ENCODE data around the gene SIPA1. TPM values are rescaled to one million over a fixed set of nuclear protein-coding genes. Genes with fewer than 3 reads are reported as not detected.

SIPA1 gene
- total RNA-seq, 1 experiment from 2014 or later, result 105 TPM

DNA sequence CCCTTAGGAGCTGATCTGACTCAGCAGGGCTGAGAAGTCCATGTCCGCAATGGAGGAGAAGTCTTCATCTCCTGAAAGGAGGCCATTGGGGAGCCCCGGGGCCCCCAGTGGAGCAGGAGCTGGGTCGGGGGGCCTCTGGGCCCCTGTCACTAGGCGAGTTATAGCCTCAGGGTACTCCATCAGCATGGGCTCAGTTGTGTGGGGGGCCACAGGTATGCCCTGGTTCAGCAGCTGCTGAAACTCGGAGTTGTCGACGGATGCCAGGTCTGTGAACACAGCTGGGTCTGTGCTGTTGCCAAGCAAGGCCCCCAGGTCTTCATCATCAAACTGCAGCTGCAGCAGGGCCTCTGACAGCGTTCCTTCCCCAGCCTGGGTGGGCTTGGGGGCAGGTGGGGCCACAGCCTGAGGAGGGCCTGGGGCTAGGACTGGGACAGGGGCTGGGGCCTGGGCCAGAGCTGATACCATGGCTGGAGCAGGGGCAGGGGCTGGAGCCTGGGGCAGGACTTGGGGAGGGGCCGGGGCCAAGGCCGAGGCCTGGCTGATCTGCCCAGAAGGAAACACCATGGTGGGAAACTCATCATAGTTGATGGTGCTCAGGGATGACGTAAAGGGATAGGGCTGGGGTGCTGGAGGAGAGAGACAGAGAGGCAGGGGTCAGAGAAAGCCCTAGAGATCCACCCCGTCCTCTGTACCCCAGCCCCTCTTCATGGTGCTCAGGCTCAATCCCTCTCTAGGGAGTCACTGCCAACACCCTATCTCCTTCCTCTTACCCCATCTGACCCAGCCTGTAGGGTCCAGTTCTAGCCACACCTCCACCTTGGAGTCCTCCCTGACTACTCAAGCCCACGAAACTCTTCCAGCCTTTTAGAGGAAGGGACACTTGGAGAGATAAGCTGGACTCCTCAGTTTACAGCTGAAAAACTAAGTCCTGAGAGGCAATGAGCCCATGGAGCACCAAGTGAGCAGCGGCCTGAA lies 16.8 kb downstream of the SIPA1 start:
- RAD21 ChIA-PET (ENCODE audit: low non-redundant PET in 1 of 2, low total read pairs in 2 of 2, uncharacterized antibody in 2 of 2, unreplicated experiment in 2 of 2), result no interaction called here
- peak overlapping the region; percentile 96; the same call in 1 of the 2 replicates for H3K27ac ChIP-seq (ENCODE audit: low read depth, low read length)

GRCh38 chr11:65655570-65656332 lies 17.9 kb downstream of the SIPA1 start:
- ATAC-seq (no peak), DNase-seq (ENCODE audit: low read depth, low spot score) (no peak)
- Histone ChIP-seq H3K36me3 (ENCODE audit: control insufficient read depth in 1 of 2, insufficient read depth in 2 of 2, low read length in 2 of 2) (peaks cover 41 to 52% of the 10 kb centered on the region in 2 experiments), H3K9me3 (ENCODE audit: control insufficient read depth in 1 of 2, insufficient read depth in 1 of 2, low read depth in 1 of 2, low read length in 2 of 2) (no peaks in the 10 kb centered on the region), H3K4me3 (replicated peaks in 1 of 2; ENCODE audit: low read depth in 1 of 2, low read length in 2 of 2) (no peak overlapping the region), H3K9me2 (ENCODE audit: insufficient read depth) (no peaks in the 10 kb centered on the region), H2AFZ (ENCODE audit: low read depth, low read length, poor library complexity, severe bottlenecking) (no peak overlapping the region), H3K79me2 (ENCODE audit: insufficient read depth, low read length) (peaks cover 34% of the 10 kb centered on the region; the same call in 1 of the 2 replicates), H3K27ac (ENCODE audit: low read depth, low read length) (no peak overlapping the region), H3K9ac (ENCODE audit: low read length) (no peak overlapping the region), H4K20me1 (ENCODE audit: insufficient read depth) (no peaks in the 10 kb centered on the region), H3K4me1 (ENCODE audit: control insufficient read depth in 1 of 2, insufficient read depth in 2 of 2, low read length in 2 of 2) (peaks cover 26 to 34% of the 10 kb centered on the region in 2 experiments), H3K27me3 (ENCODE audit: insufficient read depth, low read length) (no peaks in the 10 kb centered on the region), H3K4me2 (ENCODE audit: low read length) (no peak overlapping the region)
- TF ChIP-seq POLR2A (IDR thresholded peaks at IDR 0.05; ENCODE audit: borderline replicate concordance, extremely low read depth, insufficient read depth, insufficient read length) (no peak), EGR1 (IDR thresholded peaks at IDR 0.05; ENCODE audit: low read depth) (no peak), CEBPB (IDR thresholded peaks at IDR 0.05; ENCODE audit: low read depth) (no peak), POLR2AphosphoS5 (IDR thresholded peaks at IDR 0.05; ENCODE audit: low read depth, low read length) (no peak), EZH2 (IDR thresholded peaks at IDR 0.05) (no peak), REST (IDR thresholded peaks at IDR 0.05; ENCODE audit: low read depth) (no peak), EZH2phosphoT487 (IDR thresholded peaks at IDR 0.05; ENCODE audit: borderline replicate concordance) (no peak)
- ChIA-PET POLR2A (no interaction called here), RAD21 (ENCODE audit: low non-redundant PET in 1 of 2, low total read pairs in 2 of 2, uncharacterized antibody in 2 of 2, unreplicated experiment in 2 of 2) (no interaction called here), CTCF (no interaction called here)
- intact Hi-C loops (cut with micrococcal nuclease), result no loop called here
- BruUV-seq (replicated peaks), result no TSS peak

More for the DNA sequence above, 16.8 kb downstream of the SIPA1 start:
- no peaks in the 10 kb centered on the region for H3K9me3 ChIP-seq (ENCODE audit: control insufficient read depth in 1 of 2, insufficient read depth in 1 of 2, low read depth in 1 of 2, low read length in 2 of 2)
- peaks cover 33 to 46% of the 10 kb centered on the region in 2 experiments for H3K36me3 ChIP-seq (ENCODE audit: control insufficient read depth in 1 of 2, insufficient read depth in 2 of 2, low read length in 2 of 2)
- H3K4me1 ChIP-seq (ENCODE audit: control insufficient read depth in 1 of 2, insufficient read depth in 2 of 2, low read length in 2 of 2), result peaks cover 31 to 45% of the 10 kb centered on the region in 2 experiments
- no TSS peak for BruUV-seq (replicated peaks)
- no peaks in the 10 kb centered on the region for H4K20me1 ChIP-seq (ENCODE audit: insufficient read depth)
- H3K9ac ChIP-seq (ENCODE audit: low read length), result no peak overlapping the region
- no peaks in the 10 kb centered on the region for H3K27me3 ChIP-seq (ENCODE audit: insufficient read depth, low read length)
- H3K9me2 ChIP-seq (ENCODE audit: insufficient read depth), result no peaks in the 10 kb centered on the region
- POLR2A ChIA-PET, result interaction anchor here (1.1 to 2.6 kb wide), 3 partner anchors 8 to 108 kb away, joined by 3 to 24 read pairs (median 8); partner anchors contain the start of genes RELA and SIPA1
- no peak overlapping the region for H3K4me2 ChIP-seq (ENCODE audit: low read length)
- H3K79me2 ChIP-seq (ENCODE audit: insufficient read depth, low read length), result peaks cover 25% of the 10 kb centered on the region; the same call in 1 of the 2 replicates
- CTCF ChIA-PET, result no interaction called here
- H3K4me3 ChIP-seq (replicated peaks in 1 of 2; ENCODE audit: low read depth in 1 of 2, low read length in 2 of 2), result no peak overlapping the region
- no peak overlapping the region for H2AFZ ChIP-seq (ENCODE audit: low read depth, low read length, poor library complexity, severe bottlenecking)
- intact Hi-C loops (cut with micrococcal nuclease), result no loop called here
- DNase-seq (ENCODE audit: low read depth, low spot score) (no peak), ATAC-seq (no peak)
- TF ChIP-seq JUND (IDR thresholded peaks at IDR 0.05), result no peak
- TF ChIP-seq ZNF274 (IDR thresholded peaks at IDR 0.05; ENCODE audit: low read depth, low read length), result no peak
- TF ChIP-seq FOSL1 (IDR thresholded peaks at IDR 0.05; ENCODE audit: low read depth), result no peak
- no peak for TF ChIP-seq POLR2A (IDR thresholded peaks at IDR 0.05; ENCODE audit: borderline replicate concordance, extremely low read depth, insufficient read depth, insufficient read length)
- TF ChIP-seq SP1 (IDR thresholded peaks at IDR 0.05; ENCODE audit: low read depth), result no peak
- TF ChIP-seq, protein P1, sequence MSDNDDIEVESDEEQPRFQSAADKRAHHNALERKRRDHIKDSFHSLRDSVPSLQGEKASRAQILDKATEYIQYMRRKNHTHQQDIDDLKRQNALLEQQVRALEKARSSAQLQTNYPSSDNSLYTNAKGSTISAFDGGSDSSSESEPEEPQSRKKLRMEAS (IDR thresholded peaks at IDR 0.05), result no peak

Measured in HCT116 (cell line).